GM12891 (cell line): ENCODE data around the gene KCNJ1.

ENCODE experiments used
- DNase-seq: peaks from one replicate; pipeline ENCODE4 v3.0.0; 2011; ENCODE audit warnings: low spot score; ENCODE audit not compliant: insufficient read length
- FAIRE-seq: peaks from 2 replicates; lab custom pipeline; 2011; peaks lifted over from hg19 to GRCh38; lab: Jason Lieb, UNC
- PAX5 ChIP-seq: IDR thresholded peaks from 2 replicates; pipeline ENCODE4 v1.6.1; 2011; ENCODE audit warnings: low read length, moderate library complexity, mild to moderate bottlenecking; ENCODE audit not compliant: insufficient read depth, severe bottlenecking
- POLR2A ChIP-seq: IDR thresholded peaks from 2 replicates; pipeline ENCODE4 v1.6.1; 2011; ENCODE audit warnings: low read depth, low read length, control low read depth
- POLR2AphosphoS5 ChIP-seq: IDR thresholded peaks from 2 replicates; pipeline ENCODE4 v1.6.1; 2011; ENCODE audit warnings: low read depth, low read length, control low read depth
- POU2F2 ChIP-seq: IDR thresholded peaks from 2 replicates; pipeline ENCODE4 v1.6.1; 2011; ENCODE audit warnings: low read depth, mild to moderate bottlenecking, control low read depth, low read length, moderate library complexity
- SPI1 ChIP-seq: IDR thresholded peaks from 2 replicates; pipeline ENCODE4 v1.6.1; 2011; ENCODE audit warnings: low read depth, low read length, control low read depth
- TAF1 ChIP-seq: IDR thresholded peaks from 2 replicates; pipeline ENCODE4 v1.6.1; 2011; ENCODE audit warnings: low read depth, low read length, control low read depth

KCNJ1 gene

DNA sequence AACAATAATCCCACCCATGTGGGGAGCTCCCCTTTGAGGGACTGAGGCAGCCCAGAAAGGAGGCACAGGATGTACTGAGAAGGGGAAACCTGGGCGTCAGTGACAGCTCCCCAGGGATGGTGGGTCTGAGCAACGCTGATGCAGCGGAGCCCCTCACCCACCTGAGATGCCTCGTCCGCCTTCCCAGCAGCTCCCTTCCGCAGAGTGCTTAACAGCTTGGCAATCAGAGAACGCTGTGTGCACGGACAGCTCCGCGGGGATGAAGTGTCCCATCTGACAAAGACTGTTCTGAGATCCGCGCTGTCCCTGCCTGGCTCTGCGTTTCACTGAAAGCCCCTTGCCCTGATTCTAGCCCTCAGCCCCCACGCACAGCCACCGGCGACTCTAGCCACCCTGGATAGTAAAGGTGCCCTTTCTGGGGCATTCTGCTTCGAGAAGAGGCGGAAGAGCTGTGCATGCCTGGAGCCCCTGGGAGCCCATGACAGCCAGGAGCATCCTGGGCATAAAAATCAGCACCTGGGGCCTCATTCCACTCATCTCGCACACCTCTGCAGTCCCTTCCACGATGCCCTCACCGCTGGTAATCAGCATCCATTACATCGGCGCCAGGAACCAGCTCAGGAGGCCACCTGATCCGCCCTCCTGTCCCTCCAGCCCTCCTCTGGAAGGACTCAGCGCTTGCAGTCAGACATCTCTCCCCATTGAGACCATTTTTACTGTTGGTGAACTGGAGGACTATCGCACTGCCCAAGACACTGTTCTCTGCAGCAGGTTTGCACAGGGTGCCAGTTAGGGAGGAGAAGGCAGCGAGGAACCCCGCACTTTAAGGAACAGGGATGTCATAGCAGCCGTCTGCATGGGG, 34.8 kb upstream of the KCNJ1 start:
- no peak for TF ChIP-seq POLR2AphosphoS5
- TF ChIP-seq POLR2A: no peak
- no peak for TF ChIP-seq PAX5
- no peak for TF ChIP-seq POU2F2
- TF ChIP-seq TAF1: no peak
- TF ChIP-seq SPI1: no peak
- DNase-seq: no peak
- FAIRE-seq: no peak

GRCh38 chr11:128900468-128900867, 33.4 kb upstream of the KCNJ1 start:
- no peak for FAIRE-seq
- no peak for TF ChIP-seq POLR2AphosphoS5

GRCh38 chr11:128898580-128899344, 31.7 kb upstream of the KCNJ1 start:
- FAIRE-seq (no peak), DNase-seq (no peak)
- no peak for TF ChIP-seq TAF1
- TF ChIP-seq PAX5: no peak
- TF ChIP-seq POLR2AphosphoS5: no peak
- no peak for TF ChIP-seq POU2F2
- no peak for TF ChIP-seq SPI1
- TF ChIP-seq POLR2A: no peak

More at GRCh38 chr11:128900468-128900867, 33.4 kb upstream of the KCNJ1 start:
- no peak for DNase-seq

DNA sequence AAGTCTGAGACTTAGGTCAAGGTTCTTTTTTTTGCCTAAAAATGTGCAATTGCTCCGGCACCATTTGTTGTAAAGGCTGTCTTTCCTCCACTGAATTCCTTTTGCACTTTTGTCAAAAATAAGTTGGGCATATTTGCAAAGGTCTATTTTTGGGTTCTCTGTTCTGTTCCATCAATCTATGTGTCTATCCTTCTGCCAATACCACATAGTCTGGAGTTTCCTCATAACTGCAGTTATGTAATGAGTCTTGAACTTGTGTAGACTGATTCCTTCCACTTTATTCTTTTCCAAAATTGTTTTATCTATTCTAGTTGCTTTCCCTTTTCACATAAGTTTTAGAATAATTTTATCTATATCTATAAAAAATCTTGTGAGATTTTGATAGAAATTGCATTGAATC, 30.7 kb upstream of the KCNJ1 start:
- FAIRE-seq (no peak), DNase-seq (no peak)
- no peak for TF ChIP-seq POLR2AphosphoS5
- TF ChIP-seq POLR2A: no peak
- no peak for TF ChIP-seq TAF1
- TF ChIP-seq SPI1: no peak
- TF ChIP-seq PAX5: no peak
- TF ChIP-seq POU2F2: no peak

- DNase-seq (no peak), FAIRE-seq (no peak)
- TF ChIP-seq POU2F2: no peak
- TF ChIP-seq SPI1: no peak
- TF ChIP-seq POLR2A: no peak
- TF ChIP-seq POLR2AphosphoS5: no peak
- no peak for TF ChIP-seq TAF1
- TF ChIP-seq PAX5: no peak
These were observed 29.3 kb upstream of the KCNJ1 start for GRCh38 chr11:128896356-128896755.

DNA sequence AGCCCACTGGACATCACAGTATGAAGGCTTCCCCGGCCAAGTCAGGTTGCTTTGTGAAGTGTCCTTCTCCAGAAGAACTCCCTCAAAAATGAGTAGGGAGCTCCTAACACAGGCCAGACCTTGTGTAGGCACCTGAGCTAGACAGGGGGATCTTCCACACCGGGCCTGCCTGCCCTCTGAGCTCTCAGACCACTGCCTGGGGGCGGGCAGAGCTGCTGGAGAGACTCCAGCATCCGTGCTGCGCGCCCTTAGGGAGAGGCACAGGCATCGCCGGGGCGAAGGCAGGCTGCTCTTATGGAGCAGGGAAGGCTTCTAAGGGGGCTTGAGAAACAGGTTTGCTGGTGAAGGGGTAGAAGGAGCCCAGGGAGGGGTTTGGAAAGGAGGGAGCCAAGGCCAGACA, 28.4 kb upstream of the KCNJ1 start:
- no peak for FAIRE-seq
- TF ChIP-seq POLR2AphosphoS5 (no peak), SPI1 (no peak), TAF1 (no peak), POLR2A (no peak)

DNA sequence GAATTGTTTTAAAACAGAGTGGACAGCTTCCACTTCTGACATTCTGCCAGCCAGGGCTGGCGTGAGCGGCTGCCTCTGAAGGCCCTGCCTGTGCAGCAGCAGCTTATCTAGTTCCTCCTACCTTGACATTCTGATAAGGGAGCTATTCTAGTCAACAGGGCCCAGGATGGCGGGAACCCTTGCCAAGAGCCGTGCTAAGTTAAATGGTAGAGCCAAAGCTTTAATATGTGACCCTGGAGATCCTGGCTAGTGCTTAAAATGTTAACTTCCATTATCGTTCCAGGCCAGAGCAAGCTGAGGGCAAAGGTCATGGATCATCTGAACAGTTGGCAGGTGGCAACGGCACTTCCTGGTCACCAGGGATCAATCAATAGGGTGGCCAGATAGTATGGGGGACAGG, 27.6 kb upstream of the KCNJ1 start:
- TF ChIP-seq PAX5: no peak
- TF ChIP-seq POLR2A: no peak
- TF ChIP-seq POLR2AphosphoS5: no peak
- no peak for TF ChIP-seq SPI1
- TF ChIP-seq TAF1: no peak
- no peak for TF ChIP-seq POU2F2
- FAIRE-seq (no peak), DNase-seq (no peak)

More for the DNA sequence above, 28.4 kb upstream of the KCNJ1 start:
- DNase-seq: no peak

GRCh38 chr11:128894286-128894681, 27.2 kb upstream of the KCNJ1 start:
- DNase-seq (no peak), FAIRE-seq (no peak)
- no peak for TF ChIP-seq POLR2A
- no peak for TF ChIP-seq POLR2AphosphoS5
- TF ChIP-seq POU2F2: no peak
- no peak for TF ChIP-seq TAF1
- TF ChIP-seq PAX5: no peak
- no peak for TF ChIP-seq SPI1

- no peak for DNase-seq
- no peak for FAIRE-seq
- TF ChIP-seq TAF1 (no peak), POLR2A (no peak), POLR2AphosphoS5 (no peak), POU2F2 (no peak), SPI1 (peak; percentile 41; the same call in 1 of the 2 replicates), PAX5 (no peak)
These were observed 26.6 kb upstream of the KCNJ1 start for GRCh38 chr11:128893578-128894285.
